ENCODE results near the gene VEGFC.
A peak's percentile ranks its signal among the peaks of the same experiment; 100 is the strongest.

DNA sequence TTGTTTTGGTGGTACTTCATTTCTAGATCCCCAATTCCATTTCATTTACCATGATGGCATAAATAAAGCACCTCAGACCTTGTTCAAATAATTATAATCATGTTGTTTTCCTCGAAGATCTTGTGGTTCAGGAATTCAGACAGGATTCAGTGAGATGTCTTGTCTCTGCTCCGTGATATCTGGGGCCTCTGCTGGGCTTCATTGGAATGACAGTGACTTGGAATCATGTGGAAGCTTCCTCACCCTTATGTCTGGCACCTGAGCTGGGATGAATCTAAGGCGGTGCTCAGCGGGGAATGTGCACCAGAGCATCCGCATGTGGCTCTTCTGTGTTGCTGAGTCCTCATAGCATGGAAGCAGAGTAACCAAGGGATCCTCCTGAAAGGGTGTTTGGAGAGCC lies 132.2 kb downstream of the VEGFC start:
- TF ChIP-seq, protein P1, sequence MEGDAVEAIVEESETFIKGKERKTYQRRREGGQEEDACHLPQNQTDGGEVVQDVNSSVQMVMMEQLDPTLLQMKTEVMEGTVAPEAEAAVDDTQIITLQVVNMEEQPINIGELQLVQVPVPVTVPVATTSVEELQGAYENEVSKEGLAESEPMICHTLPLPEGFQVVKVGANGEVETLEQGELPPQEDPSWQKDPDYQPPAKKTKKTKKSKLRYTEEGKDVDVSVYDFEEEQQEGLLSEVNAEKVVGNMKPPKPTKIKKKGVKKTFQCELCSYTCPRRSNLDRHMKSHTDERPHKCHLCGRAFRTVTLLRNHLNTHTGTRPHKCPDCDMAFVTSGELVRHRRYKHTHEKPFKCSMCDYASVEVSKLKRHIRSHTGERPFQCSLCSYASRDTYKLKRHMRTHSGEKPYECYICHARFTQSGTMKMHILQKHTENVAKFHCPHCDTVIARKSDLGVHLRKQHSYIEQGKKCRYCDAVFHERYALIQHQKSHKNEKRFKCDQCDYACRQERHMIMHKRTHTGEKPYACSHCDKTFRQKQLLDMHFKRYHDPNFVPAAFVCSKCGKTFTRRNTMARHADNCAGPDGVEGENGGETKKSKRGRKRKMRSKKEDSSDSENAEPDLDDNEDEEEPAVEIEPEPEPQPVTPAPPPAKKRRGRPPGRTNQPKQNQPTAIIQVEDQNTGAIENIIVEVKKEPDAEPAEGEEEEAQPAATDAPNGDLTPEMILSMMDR (IDR thresholded peaks at IDR 0.05): peak; percentile 25
- TF ChIP-seq EZH2 (IDR thresholded peaks at IDR 0.05) (no peak), EZH2phosphoT487 (IDR thresholded peaks at IDR 0.05) (no peak)

All from neural progenitor cell (in vitro differentiated cells).